ENCODE measurements around the gene CTLA4. TPM values are rescaled to one million over a fixed set of nuclear protein-coding genes. Genes with fewer than 3 reads are reported as not detected.

Gene CTLA4
- total and polyA plus RNA-seq, 2 experiments from 2014 or later = not detected

GRCh38 chr2:203908066-203908796 is 40.7 kb downstream of the CTLA4 start:
- no peaks in the 10 kb centered on the region; the same call in 2 of the 3 replicates for H3K4me1 Mint-ChIP-seq
- H3K4me3 Mint-ChIP-seq = no peak overlapping the region
- Histone ChIP-seq H3K36me3 (ENCODE audit: insufficient read depth) (no peaks in the 10 kb centered on the region), H3K9me2 (ENCODE audit: insufficient read depth) (no peaks in the 10 kb centered on the region), H3K4me3 (no peak overlapping the region), H3K79me2 (replicated peaks; ENCODE audit: insufficient read depth) (no peaks in the 10 kb centered on the region), H3K27ac (ENCODE audit: low read depth) (no peak overlapping the region), H3K27me3 (ENCODE audit: insufficient read depth) (no peaks in the 10 kb centered on the region), H3K4me2 (no peak overlapping the region), H3K4me1 (ENCODE audit: insufficient read depth) (no peaks in the 10 kb centered on the region), H4K20me1 (replicated peaks; ENCODE audit: insufficient read depth) (no peaks in the 10 kb centered on the region), H2AFZ (no peak overlapping the region), H3F3A (replicated peaks; ENCODE audit: low read depth) (no peaks in the 10 kb centered on the region)
- ATAC-seq (no peak), DNase-seq (ENCODE audit: low spot score) (no peak)
- TF ChIP-seq JUNB (IDR thresholded peaks at IDR 0.05; ENCODE audit: unreplicated experiment) = no peak
- no peak for TF ChIP-seq EZH2phosphoT487 (IDR thresholded peaks at IDR 0.05; ENCODE audit: unreplicated experiment)
- no peak for TF ChIP-seq ZNF114 (CRISPR knock-in tag; IDR thresholded peaks at IDR 0.05)
- TF ChIP-seq CREB1 (CRISPR knock-in tag; IDR thresholded peaks at IDR 0.05; ENCODE audit: low read depth) = no peak
- TF ChIP-seq ZNF462 (CRISPR knock-in tag; IDR thresholded peaks at IDR 0.05) = no peak
- TF ChIP-seq NANOG (IDR thresholded peaks at IDR 0.05; ENCODE audit: borderline replicate concordance) = no peak
- no peak for TF ChIP-seq POLR2AphosphoS5 (IDR thresholded peaks at IDR 0.05; ENCODE audit: low read depth)
- no peak for TF ChIP-seq CTCF (conservative IDR thresholded peaks at IDR 0.05; ENCODE audit: low read depth in 2 of 2)
- TF ChIP-seq, protein P1, sequence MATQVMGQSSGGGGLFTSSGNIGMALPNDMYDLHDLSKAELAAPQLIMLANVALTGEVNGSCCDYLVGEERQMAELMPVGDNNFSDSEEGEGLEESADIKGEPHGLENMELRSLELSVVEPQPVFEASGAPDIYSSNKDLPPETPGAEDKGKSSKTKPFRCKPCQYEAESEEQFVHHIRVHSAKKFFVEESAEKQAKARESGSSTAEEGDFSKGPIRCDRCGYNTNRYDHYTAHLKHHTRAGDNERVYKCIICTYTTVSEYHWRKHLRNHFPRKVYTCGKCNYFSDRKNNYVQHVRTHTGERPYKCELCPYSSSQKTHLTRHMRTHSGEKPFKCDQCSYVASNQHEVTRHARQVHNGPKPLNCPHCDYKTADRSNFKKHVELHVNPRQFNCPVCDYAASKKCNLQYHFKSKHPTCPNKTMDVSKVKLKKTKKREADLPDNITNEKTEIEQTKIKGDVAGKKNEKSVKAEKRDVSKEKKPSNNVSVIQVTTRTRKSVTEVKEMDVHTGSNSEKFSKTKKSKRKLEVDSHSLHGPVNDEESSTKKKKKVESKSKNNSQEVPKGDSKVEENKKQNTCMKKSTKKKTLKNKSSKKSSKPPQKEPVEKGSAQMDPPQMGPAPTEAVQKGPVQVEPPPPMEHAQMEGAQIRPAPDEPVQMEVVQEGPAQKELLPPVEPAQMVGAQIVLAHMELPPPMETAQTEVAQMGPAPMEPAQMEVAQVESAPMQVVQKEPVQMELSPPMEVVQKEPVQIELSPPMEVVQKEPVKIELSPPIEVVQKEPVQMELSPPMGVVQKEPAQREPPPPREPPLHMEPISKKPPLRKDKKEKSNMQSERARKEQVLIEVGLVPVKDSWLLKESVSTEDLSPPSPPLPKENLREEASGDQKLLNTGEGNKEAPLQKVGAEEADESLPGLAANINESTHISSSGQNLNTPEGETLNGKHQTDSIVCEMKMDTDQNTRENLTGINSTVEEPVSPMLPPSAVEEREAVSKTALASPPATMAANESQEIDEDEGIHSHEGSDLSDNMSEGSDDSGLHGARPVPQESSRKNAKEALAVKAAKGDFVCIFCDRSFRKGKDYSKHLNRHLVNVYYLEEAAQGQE (IDR thresholded peaks at IDR 0.05; ENCODE audit: unreplicated experiment) = no peak
- TF ChIP-seq ZNF331 (CRISPR knock-in tag; IDR thresholded peaks at IDR 0.05; ENCODE audit: low read depth) = no peak
- no peak for TF ChIP-seq EZH2 (IDR thresholded peaks at IDR 0.05; ENCODE audit: low read depth, unreplicated experiment)
- no peak for TF ChIP-seq ETS1 (IDR thresholded peaks at IDR 0.05)
- no peak for TF ChIP-seq STAT1 (IDR thresholded peaks at IDR 0.05; ENCODE audit: unreplicated experiment)
- H3K9me3 Mint-ChIP-seq = no peaks in the 10 kb centered on the region
- H3K27me3 Mint-ChIP-seq (ENCODE audit: insufficient read depth, low read depth, poor library complexity) = no peaks in the 10 kb centered on the region
- no peak overlapping the region for H3K27ac Mint-ChIP-seq
- H3K36me3 Mint-ChIP-seq (ENCODE audit: low read depth) = no peaks in the 10 kb centered on the region
